Activated T-cell treated with anti-CD3 and anti-CD28 coated beads for 1 hour (primary cell): Measurements from ENCODE around the gene CNTRL.
"Not testable (repeated sequence)": the region's sequence is repeated elsewhere in the genome, so short reads cannot be mapped to it uniquely, and the experiment has no call there.

Source experiments
- DNase-seq: peaks from one replicate; pipeline ENCODE4 v3.0.0-alpha.2; 2020; ENCODE audit warnings: low read depth

The CNTRL gene

DNA sequence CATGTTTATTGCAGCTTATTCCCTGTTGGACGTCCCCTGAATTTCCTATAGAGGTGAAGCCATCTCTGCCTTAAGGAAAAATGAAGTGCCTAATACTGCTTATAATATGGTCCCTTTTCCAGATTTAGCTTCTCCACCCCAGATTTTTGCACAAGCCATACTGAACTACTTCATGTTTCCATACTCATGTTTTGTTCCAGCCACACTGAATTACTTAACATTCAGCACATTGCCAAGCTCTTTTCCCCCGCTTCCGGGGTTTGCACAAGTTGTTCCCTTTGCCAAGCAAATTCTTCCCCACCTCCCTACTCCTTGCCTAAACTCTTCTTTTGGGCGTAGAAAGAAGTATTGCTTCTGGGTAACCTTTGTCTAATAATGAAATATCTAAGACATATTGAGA is 1.7 kb upstream of the CNTRL start:
- no peak for DNase-seq

DNA sequence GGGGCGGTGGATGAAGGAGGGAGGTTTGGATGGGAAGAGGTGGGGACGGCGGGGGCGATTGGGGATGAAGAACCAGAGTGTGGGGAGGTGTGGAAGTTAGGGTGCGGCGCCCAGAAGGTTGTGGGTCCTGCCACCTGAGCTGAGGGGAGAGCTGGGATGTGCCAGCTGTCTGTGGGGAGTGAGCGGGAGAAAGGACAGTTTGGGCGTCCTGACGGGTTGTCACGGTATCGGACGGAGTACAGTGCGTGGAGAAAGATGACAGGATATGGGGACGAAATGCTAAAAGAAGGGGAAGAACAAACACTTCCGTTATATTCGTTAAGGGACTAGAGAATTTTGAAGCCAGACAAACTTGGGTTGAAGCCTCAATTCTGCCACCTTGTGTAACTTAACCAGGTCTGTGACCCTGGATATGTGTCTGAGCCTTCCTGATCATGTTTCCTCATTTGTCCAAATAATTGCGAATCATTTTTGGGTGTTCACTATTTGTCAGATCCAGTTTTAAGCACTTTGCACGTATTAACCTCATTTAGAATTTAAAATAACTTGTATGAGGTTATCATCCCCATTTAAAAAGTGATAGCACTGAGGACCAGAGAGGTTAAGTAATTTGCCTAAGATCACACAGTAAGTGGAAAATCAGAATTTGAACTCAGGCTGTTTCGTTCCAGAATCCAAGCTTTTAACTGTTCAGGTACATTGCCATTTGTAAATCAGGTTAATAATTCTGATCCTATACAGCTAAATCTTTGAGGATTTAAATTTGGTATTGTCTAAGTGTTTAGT is 689 bp downstream of the CNTRL start:
- DNase-seq = no peak

DNA sequence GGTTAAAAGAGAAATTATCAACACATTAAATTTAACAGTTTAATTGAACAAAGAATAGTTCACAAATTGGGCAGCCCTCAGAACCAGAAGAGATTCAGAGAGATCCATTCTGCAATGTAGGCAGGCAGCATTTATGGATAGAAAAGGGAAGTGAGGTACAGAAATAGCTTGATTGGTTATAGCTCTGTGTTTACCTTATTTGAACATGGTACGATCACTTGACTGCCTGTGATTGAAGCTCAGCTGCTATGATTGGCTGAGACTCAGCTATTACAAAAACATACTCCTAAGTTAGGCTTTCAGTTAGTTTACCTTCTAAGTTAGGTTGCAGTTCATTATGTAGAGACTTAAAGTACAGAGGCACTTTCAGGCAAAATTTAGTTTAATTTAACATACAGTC is 7.3 kb downstream of the CNTRL start:
- DNase-seq = no peak

DNA sequence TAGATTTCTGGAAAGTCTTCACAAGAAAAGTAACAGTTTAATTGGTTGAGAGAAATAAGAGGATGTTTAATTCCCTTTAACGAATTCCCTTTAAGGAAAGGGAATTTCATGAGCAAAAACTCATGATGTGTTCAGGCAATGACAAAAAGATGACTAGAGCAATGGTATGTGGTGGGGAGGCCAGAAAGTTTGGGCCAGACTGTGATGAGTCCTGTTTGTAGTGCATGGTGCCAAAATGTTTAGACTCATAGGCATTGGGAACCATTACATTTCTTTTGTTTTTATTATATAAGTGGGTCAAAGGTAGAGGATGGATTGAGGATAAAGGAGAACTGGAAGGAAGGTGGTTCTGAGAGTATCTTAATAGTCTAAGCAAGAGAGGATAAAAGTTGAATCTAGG is 10.9 kb downstream of the CNTRL start:
- no peak for DNase-seq

DNA sequence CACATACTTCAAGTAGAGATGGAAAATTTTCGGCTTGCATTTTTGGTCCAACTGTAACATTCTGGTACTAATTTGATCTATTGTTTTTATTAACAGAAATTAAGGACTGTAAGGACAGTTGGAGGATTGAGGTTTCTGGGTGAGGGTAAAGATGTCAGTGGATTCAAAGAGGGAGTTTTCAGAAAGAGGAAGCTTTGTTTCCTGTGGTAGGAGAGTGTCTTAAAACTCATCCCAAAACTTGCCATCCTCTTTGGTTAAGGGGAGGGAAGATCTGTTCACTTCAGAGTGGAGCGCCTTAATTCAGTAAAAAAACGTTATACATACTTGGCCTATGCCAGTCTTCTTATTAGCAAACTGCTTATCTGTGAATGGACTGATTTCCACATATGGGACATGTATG is 13.8 kb downstream of the CNTRL start:
- no peak for DNase-seq

DNA sequence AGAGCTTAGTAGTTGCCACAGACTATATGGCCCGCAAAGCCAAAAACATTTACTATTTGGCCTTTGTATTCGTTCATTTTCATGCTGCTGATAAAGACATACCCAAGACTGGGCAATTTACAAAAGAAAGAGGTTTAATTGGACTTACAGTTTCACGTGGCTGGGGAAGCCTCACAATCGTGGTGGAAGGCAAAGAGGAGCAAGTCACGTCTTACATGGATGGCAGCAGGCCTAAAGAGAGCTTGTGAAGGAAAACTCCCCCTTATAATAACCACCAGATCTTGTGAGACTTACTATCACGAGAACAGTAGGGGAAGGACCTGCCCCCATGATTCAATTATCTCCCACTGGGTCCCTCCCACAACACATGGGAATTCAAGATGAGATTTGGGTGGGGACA is 16.0 kb downstream of the CNTRL start:
- DNase-seq = not testable (repeated sequence)

GRCh38 chr9:121095057-121095456 is 20.3 kb downstream of the CNTRL start:
- DNase-seq = no peak

- no peak for DNase-seq
Observed at GRCh38 chr9:121098567-121099198, 23.9 kb downstream of the CNTRL start.

DNA sequence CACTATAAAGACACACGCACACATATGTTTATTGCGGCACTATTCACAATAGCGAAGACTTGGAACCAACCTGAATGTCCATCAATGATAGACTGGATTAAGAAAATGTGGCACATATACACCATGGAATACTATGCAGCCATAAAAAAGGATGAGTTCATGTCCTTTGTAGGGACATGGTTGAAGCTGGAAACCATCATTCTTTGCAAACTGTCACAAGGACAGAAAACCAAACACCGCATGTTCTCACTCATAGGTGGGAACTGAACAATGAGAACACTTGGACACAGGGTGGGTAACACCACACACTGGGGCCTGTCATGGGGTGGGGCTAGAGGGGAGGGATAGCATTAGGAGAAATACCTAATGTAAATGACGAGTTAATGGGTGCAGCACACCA is 29.3 kb downstream of the CNTRL start:
- DNase-seq = not testable (repeated sequence)

GRCh38 chr9:121105531-121105930 is 30.8 kb downstream of the CNTRL start:
- DNase-seq = no peak

DNA sequence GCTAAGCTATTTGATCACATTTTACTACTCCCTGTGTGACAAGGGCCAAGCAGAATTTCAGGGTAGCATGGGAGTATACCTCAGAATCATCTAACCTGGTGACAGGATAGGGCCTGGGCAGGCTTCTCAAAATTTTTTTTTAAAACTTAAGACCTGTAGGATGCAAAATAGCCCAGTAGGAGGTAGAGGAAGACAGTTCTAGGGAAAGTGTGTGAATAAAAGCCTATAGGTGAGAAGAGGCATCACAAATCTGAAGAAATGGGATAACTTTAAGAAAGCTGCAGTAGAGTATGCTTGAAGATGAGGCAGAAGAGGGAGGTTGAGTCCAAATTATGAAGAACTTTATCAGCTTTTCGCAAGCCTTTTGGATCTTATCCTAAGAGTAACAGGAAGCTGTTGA is 32.3 kb downstream of the CNTRL start:
- DNase-seq = no peak

GRCh38 chr9:121107881-121108280 is 33.1 kb downstream of the CNTRL start:
- DNase-seq = no peak

DNA sequence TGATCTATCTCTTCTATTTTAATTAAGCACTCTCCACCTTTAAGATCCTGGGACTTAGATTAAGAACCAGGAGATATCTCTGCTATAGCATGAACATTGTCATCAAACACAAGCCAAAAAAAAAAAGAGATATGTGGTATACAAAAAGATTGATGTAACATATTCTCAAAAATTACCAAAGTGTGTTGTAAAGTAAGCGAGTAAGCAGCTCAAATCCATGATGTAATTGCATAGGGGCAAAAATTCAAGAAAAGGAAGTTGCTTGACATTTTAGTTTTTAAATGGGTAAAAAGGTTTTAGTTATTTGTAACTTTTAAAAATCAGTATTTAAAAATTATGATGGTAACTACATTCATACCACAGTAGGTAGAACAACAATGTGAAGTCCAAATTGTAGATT is 40.7 kb downstream of the CNTRL start:
- no peak for DNase-seq

GRCh38 chr9:121118266-121118665 is 43.5 kb downstream of the CNTRL start:
- DNase-seq = no peak

GRCh38 chr9:121120386-121120785 is 45.6 kb downstream of the CNTRL start:
- no peak for DNase-seq

GRCh38 chr9:121121582-121122087 is 46.9 kb downstream of the CNTRL start:
- DNase-seq = peak; percentile 92

DNA sequence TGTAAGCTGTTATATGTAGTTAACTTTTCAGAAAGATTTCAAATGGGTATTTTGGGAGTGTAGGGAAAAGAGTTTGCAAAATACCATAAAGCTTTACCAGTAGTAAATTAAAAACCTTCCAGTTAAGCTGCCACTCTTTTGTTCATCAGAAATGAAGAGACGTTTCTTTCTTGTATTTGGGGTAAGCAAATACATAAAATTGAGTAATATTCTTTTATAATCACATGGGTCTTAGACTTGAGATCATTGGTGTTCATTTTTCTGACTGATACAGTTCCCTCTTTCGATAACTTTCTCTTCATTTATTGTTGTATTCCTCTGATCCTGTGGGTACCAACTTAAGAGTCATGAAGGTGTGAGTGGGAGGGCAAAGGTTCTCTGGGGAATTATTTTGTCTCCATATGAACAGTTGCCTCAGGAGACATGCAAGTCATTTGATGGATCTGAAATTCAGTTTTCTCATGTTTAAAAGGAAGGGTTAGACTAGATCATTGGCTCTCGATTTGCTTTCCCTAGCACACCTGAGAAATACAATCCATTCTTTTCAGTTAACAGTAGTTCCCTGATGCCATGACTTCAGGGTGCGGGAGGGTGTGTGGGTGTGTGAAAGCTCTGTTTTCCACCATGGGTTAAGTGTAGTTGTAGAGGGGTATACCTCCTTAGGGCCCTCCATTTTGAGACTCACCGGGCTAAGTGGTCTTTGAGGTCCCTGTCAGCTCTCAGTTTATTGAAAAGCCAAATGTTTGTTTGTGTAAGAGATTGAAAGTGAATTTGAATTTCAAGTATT is 47.7 kb downstream of the CNTRL start:
- no peak for DNase-seq

DNA sequence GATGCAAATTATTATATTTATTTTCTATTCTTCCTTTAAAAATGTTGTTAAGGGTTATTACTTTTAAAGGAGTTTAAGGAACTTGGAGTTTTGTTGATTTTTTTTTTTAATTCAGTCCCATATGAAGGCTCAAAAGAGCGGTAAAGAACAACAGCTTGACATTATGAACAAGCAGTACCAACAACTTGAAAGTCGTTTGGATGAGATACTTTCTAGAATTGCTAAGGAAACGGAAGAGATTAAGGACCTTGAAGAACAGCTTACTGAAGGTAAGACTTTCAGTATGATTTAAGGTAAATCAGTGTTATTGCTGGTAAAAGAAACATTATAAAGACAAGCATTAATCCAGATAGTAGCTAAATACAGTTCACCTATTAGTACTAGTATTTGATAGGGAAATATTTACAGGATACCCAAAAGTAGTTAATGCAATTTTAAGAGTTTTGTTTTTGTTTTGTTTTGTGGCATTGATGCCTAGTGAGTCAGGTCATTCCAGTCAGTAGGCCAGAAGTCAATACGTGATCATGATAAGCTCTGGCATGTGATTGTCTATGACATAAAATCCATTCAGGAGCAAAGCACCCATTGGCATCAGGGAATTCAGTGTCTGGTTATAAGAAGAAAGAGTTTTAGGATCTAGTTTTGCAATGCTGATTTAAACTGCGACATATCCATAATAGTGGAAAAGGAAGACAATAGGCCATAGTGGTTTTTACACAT is 49.2 kb downstream of the CNTRL start:
- DNase-seq = no peak

DNA sequence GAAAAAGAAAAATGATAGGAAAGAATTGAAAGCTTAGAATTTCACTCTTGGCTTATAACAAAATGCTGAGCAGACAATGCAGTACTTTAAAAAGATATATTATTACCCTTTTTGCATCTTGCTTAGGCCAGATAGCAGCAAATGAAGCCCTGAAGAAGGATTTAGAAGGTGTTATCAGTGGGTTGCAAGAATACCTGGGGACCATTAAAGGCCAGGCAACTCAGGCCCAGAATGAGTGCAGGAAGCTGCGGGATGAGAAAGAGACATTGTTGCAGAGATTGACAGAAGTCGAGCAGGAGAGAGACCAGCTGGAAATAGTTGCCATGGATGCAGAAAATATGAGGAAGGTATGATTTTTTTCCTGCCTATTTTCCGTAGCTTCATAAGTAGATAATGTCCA is 50.8 kb downstream of the CNTRL start:
- no peak for DNase-seq

DNA sequence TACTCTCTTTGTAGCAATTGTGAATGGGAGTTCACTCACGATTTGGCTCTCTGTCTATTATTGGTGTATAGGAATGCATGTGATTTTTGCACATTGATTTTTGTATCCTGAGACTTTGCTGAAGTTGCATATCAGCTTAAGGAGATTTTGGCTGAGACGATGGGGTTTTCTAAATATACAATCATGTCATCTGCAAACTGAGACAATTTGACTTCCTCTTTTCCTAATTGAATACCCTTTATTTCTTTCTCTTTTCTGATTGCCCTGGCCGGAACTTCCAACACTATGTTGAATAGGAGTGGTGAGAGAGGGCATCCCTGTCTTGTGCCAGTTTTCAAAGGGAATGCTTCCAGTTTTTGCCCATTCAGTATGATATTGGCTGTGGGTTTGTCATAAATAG is 54.6 kb downstream of the CNTRL start:
- DNase-seq = not testable (repeated sequence)

DNA sequence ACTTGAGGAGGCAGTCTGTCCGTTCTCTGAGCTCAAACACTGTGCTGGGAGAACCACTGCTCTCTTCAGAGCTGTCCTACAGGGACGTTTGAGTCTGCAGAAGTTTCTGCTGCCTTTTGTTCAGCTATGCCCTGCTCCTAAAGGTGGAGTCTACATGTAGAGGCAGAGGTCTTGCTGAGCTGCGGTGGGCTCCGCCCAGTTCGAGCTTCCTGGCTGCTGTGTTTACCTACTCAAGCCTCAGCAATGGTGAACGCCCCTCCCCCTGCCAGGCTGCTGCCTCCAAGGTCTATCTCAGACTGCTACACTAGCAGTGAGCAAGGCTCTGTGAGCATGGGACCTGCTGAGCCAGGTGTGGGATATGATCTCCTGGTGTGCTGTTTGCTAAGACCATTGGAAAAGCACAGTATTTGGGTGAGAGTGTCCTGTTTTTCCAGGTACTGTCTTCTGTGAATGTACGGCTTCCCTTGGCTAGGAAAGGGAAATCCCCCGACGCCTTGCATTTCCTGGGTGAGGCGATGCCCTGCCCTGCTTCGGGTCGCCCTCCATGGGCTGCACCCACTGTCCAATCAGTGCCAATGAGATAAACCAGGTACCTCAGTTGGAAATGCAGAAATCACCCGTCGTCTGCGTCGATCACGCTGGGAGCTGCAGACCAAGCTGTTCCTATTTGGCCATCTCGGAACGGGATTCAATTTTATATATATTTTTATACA is 58.5 kb downstream of the CNTRL start:
- DNase-seq = peak; percentile 63

- no peak for DNase-seq
Observed at GRCh38 chr9:121135642-121136041, 60.9 kb downstream of the CNTRL start.
